Cardiac muscle cell (in vitro differentiated cells and primary cell): Measurements from ENCODE around the gene LAMA3. TPM values are rescaled to one million over a fixed set of nuclear protein-coding genes. Genes with fewer than 3 reads are reported as not detected.

Source experiments
- DNase-seq, 2 donors: peaks; one replicate each; pipeline versions ENCODE4 v3.0.0 to v3.0.0-alpha.2; 2010 to 2017; ENCODE audit warnings: low read depth in 1 of 2, low spot score in 1 of 2
- H3K27ac ChIP-seq: fragments of 200-600 bp; sonication (generic); 2 replicates; pipeline ENCODE4 v1.5.1; 2016
- H3K27me3 ChIP-seq: fragments of 200-600 bp; sonication (generic); 2 replicates; pipeline ENCODE4 v1.6.0; 2016; ENCODE audit warnings: control low read depth
- H3K36me3 ChIP-seq: fragments of 200-600 bp; sonication (generic); 2 replicates; pipeline ENCODE4 v1.5.1; 2016; ENCODE audit warnings: control low read depth
- H3K4me1 ChIP-seq: fragments of 200-600 bp; sonication (generic); 2 replicates; pipeline ENCODE4 v1.8.1; 2017; ENCODE audit warnings: low read depth, mild to moderate bottlenecking, mixed run types
- H3K4me3 ChIP-seq: fragments of 200-600 bp; sonication (generic); 2 replicates; pipeline ENCODE4 v1.5.1; 2016; ENCODE audit warnings: mild to moderate bottlenecking
- H3K9me3 ChIP-seq: fragments of 200-600 bp; sonication (generic); 2 replicates; pipeline ENCODE4 v1.5.1; 2017; ENCODE audit warnings: low read depth, mild to moderate bottlenecking, control low read depth
- polyA plus RNA-seq: library from polyadenylated mRNA; unstranded; fragments of >200 nt; fragmentation: Nextera tagmentation; extraction: Ambion mirVana; gene quantifications from 2 replicates; pipeline ENCODE4 v1.2.1, GENCODE V29; 2016
- total RNA-seq: library from RNA; depleted of rRNA; stranded (reverse); fragments of >200 nt; gene quantifications from 2 replicates; pipeline ENCODE4 v1.2.3, GENCODE V29; 2016
- TF ChIP-seq, protein P1 (sequence below): IDR thresholded peaks from 2 replicates; pipeline ENCODE4 v1.5.1; 2012; ENCODE audit warnings: low read depth, mild to moderate bottlenecking, low read length

LAMA3 gene
- total and polyA plus RNA-seq, 2 experiments from 2014 or later: 0.18 TPM; not detected in 1

GRCh38 chr18:23885750-23886149 lies 196.5 kb downstream of the LAMA3 start:
- Histone ChIP-seq H3K9me3 (no peaks in the 10 kb centered on the region), H3K4me1 (no peaks in the 10 kb centered on the region), H3K27ac (no peak overlapping the region), H3K27me3 (no peaks in the 10 kb centered on the region), H3K4me3 (no peak overlapping the region), H3K36me3 (no peaks in the 10 kb centered on the region)
- TF ChIP-seq, protein P1, sequence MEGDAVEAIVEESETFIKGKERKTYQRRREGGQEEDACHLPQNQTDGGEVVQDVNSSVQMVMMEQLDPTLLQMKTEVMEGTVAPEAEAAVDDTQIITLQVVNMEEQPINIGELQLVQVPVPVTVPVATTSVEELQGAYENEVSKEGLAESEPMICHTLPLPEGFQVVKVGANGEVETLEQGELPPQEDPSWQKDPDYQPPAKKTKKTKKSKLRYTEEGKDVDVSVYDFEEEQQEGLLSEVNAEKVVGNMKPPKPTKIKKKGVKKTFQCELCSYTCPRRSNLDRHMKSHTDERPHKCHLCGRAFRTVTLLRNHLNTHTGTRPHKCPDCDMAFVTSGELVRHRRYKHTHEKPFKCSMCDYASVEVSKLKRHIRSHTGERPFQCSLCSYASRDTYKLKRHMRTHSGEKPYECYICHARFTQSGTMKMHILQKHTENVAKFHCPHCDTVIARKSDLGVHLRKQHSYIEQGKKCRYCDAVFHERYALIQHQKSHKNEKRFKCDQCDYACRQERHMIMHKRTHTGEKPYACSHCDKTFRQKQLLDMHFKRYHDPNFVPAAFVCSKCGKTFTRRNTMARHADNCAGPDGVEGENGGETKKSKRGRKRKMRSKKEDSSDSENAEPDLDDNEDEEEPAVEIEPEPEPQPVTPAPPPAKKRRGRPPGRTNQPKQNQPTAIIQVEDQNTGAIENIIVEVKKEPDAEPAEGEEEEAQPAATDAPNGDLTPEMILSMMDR: no peak
- peak in 1 of 2 donors; percentile 22 for DNase-seq

DNA sequence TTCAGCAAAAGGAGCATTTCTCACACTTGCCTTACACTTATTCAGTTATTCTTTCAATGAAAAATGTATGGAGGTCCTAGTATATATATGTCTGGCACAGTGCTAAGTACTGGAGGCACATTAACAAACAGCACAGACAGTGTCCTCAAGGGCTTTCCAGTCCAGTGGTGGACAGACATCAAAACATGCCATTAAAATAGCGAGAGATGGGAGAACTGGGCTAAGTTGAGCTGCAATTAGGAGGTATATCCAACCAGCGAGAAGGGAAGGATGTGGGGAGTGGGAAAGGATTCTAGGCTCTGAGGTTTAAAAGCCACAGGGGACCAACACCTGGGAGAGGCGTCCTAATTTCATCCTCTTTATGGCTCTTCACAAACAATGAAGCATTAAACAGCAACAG lies 197.8 kb downstream of the LAMA3 start:
- Histone ChIP-seq H3K4me3 (no peak overlapping the region), H3K9me3 (no peaks in the 10 kb centered on the region), H3K36me3 (no peaks in the 10 kb centered on the region), H3K27me3 (no peaks in the 10 kb centered on the region), H3K4me1 (no peaks in the 10 kb centered on the region), H3K27ac (no peak overlapping the region)
- no peak for DNase-seq
- TF ChIP-seq, protein P1: no peak

DNA sequence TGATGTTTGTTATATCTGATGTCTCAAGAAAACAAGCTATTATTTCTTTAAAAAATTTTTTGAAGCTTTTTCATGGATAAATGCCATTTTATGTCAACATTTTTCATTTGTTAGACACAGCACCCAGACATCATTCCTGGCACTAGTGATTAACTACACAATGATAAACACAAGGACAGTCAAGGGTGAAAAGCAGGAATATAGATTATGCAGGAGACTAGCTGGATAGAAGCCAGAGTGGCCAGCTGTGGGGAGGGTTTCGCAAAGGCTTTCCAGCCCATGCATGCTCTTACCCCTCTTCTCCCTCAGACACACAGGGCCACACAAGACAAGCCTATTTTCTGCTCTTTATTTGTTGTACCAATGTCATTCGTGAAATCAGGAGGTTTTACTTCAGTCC lies 198.2 kb downstream of the LAMA3 start:
- DNase-seq: peak in 1 of 2 donors; percentile 74
- TF ChIP-seq, protein P1: no peak
- no peaks in the 10 kb centered on the region for H3K9me3 ChIP-seq
- H3K36me3 ChIP-seq: no peaks in the 10 kb centered on the region
- no peak overlapping the region for H3K27ac ChIP-seq
- no peaks in the 10 kb centered on the region for H3K27me3 ChIP-seq
- H3K4me3 ChIP-seq: no peak overlapping the region
- no peaks in the 10 kb centered on the region for H3K4me1 ChIP-seq

- Histone ChIP-seq H3K4me1 (no peaks in the 10 kb centered on the region), H3K36me3 (no peaks in the 10 kb centered on the region), H3K27me3 (no peaks in the 10 kb centered on the region), H3K4me3 (no peak overlapping the region), H3K27ac (no peak overlapping the region), H3K9me3 (no peaks in the 10 kb centered on the region)
- DNase-seq: no peak
- TF ChIP-seq, protein P1: no peak
Observed at GRCh38 chr18:23888881-23889280, 199.6 kb downstream of the LAMA3 start.

DNA sequence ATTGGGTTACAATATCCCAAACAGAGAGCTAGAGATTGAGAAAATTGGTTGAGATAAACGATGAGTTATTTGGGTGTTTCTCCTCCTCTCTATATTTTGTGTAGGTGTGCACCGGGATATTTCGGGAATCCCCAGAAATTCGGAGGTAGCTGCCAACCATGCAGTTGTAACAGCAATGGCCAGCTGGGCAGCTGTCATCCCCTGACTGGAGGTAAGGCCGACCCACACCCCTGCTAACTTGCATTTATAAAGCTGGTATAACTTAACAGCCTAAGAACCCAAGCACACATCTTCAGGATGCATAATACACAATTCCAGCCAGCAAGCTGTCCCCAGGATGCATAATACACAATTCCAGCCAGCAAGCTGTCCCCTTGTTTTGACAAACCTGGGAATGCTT lies 200.7 kb downstream of the LAMA3 start:
- Histone ChIP-seq H3K27ac (no peak overlapping the region), H3K4me3 (no peak overlapping the region)
- TF ChIP-seq, protein P1: no peak

DNA sequence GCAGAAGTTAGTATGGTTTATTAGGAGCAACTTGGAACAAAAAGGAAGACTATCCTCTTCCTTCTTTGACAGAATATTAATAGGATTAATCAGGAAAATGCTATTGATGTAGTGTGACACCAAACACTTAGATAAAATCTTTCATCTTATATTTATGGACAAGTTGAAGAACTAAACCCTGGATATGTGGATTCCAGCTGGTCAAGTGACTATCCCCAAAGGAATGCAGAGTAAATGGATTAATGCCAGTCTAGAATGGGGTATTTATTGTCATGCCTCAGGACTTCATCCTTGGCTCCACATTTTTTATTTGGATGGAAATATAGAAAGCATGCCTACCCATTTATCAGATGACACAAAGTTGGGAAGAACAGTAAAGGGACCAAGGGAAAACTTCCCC lies 201.3 kb downstream of the LAMA3 start:
- H3K36me3 ChIP-seq: no peaks in the 10 kb centered on the region
- no peaks in the 10 kb centered on the region for H3K27me3 ChIP-seq
- peak in 1 of 2 donors; percentile 34 for DNase-seq
- no peaks in the 10 kb centered on the region for H3K9me3 ChIP-seq
- TF ChIP-seq, protein P1: no peak
- no peak overlapping the region for H3K27ac ChIP-seq
- no peaks in the 10 kb centered on the region for H3K4me1 ChIP-seq
- H3K4me3 ChIP-seq: no peak overlapping the region

More for the DNA sequence above, 200.7 kb downstream of the LAMA3 start:
- H3K36me3 ChIP-seq: no peaks in the 10 kb centered on the region
- no peak for DNase-seq
- H3K9me3 ChIP-seq: no peaks in the 10 kb centered on the region
- H3K27me3 ChIP-seq: no peaks in the 10 kb centered on the region
- no peaks in the 10 kb centered on the region for H3K4me1 ChIP-seq
